Testis (tissue), 2 donors: Measurements from ENCODE around the gene CCNG2.

Source experiments
- POLR2A ChIP-seq: fragments of 450-650 bp; IDR thresholded peaks from one replicate; pipeline ENCODE4 v1.6.1; 2017; ENCODE audit warnings: antibody characterized with exemption, mild to moderate bottlenecking, moderate library complexity
- TF ChIP-seq, protein P1 (sequence below), 3 experiments: fragments of 450-650 bp in 2 of 3; fragments of 200-600 bp in 1 of 3; sonication (generic) in 1 of 3; IDR thresholded peaks; one replicate each; pipeline ENCODE4 v1.5.1; 2016 to 2019; ENCODE audit warnings: antibody characterized with exemption in 3 of 3, mild to moderate bottlenecking in 2 of 3, moderate library complexity in 1 of 3

DNA sequence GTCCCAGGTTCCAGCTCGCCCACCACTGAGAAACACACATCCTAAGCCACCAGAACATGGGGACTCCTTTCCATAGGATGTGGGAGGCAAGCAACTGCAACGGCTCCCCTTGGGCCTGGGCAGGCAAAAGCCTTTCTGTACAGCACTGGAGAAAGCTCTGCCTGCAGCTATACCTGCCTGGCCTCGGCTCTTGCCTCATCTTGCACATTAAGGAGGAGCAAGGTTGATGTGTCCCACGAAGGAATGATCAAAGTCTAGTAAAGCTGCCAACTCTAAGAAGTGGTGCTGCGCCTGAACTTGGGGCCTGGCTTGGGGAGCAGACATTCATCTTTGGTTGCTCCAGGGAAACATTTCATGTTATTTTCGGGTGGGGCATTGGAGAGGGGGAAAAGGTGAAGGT, 19.6 kb downstream of the CCNG2 start:
- no peak for TF ChIP-seq POLR2A
- TF ChIP-seq, protein P1, sequence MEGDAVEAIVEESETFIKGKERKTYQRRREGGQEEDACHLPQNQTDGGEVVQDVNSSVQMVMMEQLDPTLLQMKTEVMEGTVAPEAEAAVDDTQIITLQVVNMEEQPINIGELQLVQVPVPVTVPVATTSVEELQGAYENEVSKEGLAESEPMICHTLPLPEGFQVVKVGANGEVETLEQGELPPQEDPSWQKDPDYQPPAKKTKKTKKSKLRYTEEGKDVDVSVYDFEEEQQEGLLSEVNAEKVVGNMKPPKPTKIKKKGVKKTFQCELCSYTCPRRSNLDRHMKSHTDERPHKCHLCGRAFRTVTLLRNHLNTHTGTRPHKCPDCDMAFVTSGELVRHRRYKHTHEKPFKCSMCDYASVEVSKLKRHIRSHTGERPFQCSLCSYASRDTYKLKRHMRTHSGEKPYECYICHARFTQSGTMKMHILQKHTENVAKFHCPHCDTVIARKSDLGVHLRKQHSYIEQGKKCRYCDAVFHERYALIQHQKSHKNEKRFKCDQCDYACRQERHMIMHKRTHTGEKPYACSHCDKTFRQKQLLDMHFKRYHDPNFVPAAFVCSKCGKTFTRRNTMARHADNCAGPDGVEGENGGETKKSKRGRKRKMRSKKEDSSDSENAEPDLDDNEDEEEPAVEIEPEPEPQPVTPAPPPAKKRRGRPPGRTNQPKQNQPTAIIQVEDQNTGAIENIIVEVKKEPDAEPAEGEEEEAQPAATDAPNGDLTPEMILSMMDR (IDR thresholded peaks at IDR 0.05) = no peak
